HUDEP-2 (cell line): ENCODE results near the gene GOLGA8G.
"Not testable (repeated sequence)": the region's sequence is repeated elsewhere in the genome, so short reads cannot be mapped to it uniquely, and the experiment has no call there.

ENCODE experiments used
- DNase-seq, 76 experiments: peaks; one replicate each; lab custom pipeline; 2025; ENCODE audit not compliant: unreplicated experiment in 76 of 76; lab: John Stamatoyannopoulos, UW

The GOLGA8G gene

GRCh38 chr15:28532954-28533353 lies at the start of gene GOLGA8G:
GOLGA8G (minus strand) TSS chr15:28532971; CDS start chr15:28532909, 62 bp downstream.
- DNase-seq = not testable (repeated sequence)

GRCh38 chr15:28573351-28573750 lies 40.6 kb upstream of the GOLGA8G start:
- DNase-seq = not testable (repeated sequence)

- not testable (repeated sequence) for DNase-seq
Observed at GRCh38 chr15:28553268-28553667, 20.5 kb upstream of the GOLGA8G start, which contains the start of gene GOLGA6L25. GOLGA6L25 (plus strand) TSS chr15:28553568; CDS start chr15:28553629, 61 bp downstream.

GRCh38 chr15:28515208-28515607 lies 17.6 kb downstream of the GOLGA8G start:
- DNase-seq = not testable (repeated sequence)

- not testable (repeated sequence) for DNase-seq
Observed at GRCh38 chr15:28514128-28514527, 18.6 kb downstream of the GOLGA8G start.

GRCh38 chr15:28508217-28508889 lies 24.4 kb downstream of the GOLGA8G start:
- DNase-seq = not testable (repeated sequence)

- DNase-seq = not testable (repeated sequence)
Observed at GRCh38 chr15:28481340-28481739, 51.4 kb downstream of the GOLGA8G start.
